Keratinocyte (primary cell): Measurements from ENCODE around the gene CXCL13. TPM values are rescaled to one million over a fixed set of nuclear protein-coding genes. Genes with fewer than 3 reads are reported as not detected.

Source experiments
- DNase-seq: peaks from one replicate; pipeline ENCODE4 v3.0.0-alpha.2; 2011; ENCODE audit warnings: low read depth, missing footprints, low spot score
- FAIRE-seq: peaks from 2 replicates; lab custom pipeline; 2011; peaks lifted over from hg19 to GRCh38; lab: Jason Lieb, UNC
- H2AFZ ChIP-seq: 2 replicates; pipeline ENCODE4 v1.6.0; 2012; ENCODE audit warnings: low read length, control low read depth, inconsistent platforms; ENCODE audit not compliant: control insufficient read depth
- H3K27ac ChIP-seq: 2 replicates; pipeline ENCODE4 v1.5.1; 2011; ENCODE audit warnings: low read length; ENCODE audit not compliant: control insufficient read depth, insufficient read depth
- H3K27me3 ChIP-seq: 3 replicates; pipeline ENCODE4 v1.6.0; 2011; ENCODE audit warnings: low read length; ENCODE audit not compliant: control insufficient read depth, insufficient read depth; ENCODE audit errors: extremely low read depth
- H3K36me3 ChIP-seq, 2 experiments: 2 replicates in 1 of 2; 3 replicates in 1 of 2; pipeline ENCODE4 v1.5.1; 2011; ENCODE audit warnings: low read length in 2 of 2, mild to moderate bottlenecking in 1 of 2; ENCODE audit not compliant: control insufficient read depth in 2 of 2, insufficient read depth in 2 of 2; ENCODE audit errors: extremely low read depth in 1 of 2
- H3K4me1 ChIP-seq: 3 replicates; pipeline ENCODE4 v1.5.1; 2011; ENCODE audit warnings: low read length; ENCODE audit not compliant: control insufficient read depth, insufficient read depth; ENCODE audit errors: extremely low read depth
- H3K4me2 ChIP-seq: 3 replicates; pipeline ENCODE4 v1.6.0; 2011; ENCODE audit warnings: low read depth, low read length; ENCODE audit not compliant: control insufficient read depth, insufficient read depth; ENCODE audit errors: extremely low read depth
- H3K4me3 ChIP-seq, 3 experiments: fragments of 200-600 bp in 1 of 3; sonication (generic) in 1 of 3; 2 replicates in 2 of 3; 3 replicates in 1 of 3; pipeline ENCODE4 v1.5.1; 2011 to 2016; ENCODE audit warnings: low read length in 3 of 3, mild to moderate bottlenecking in 3 of 3, control low read depth in 2 of 3, inconsistent platforms in 1 of 3, low read depth in 1 of 3, mixed read lengths in 1 of 3, mixed run types in 1 of 3, moderate library complexity in 1 of 3; ENCODE audit not compliant: control insufficient read depth in 2 of 3, insufficient read depth in 2 of 3; ENCODE audit errors: extremely low read depth in 1 of 3
- H3K79me2 ChIP-seq: 2 replicates; pipeline ENCODE4 v1.6.0; 2012; ENCODE audit warnings: low read length; ENCODE audit not compliant: control insufficient read depth, insufficient read depth
- H3K9ac ChIP-seq: 3 replicates; pipeline ENCODE4 v1.6.0; 2011; ENCODE audit warnings: low read length; ENCODE audit not compliant: control insufficient read depth, insufficient read depth; ENCODE audit errors: extremely low read depth
- H3K9me1 ChIP-seq: 3 replicates; pipeline ENCODE4 v1.6.0; 2011; ENCODE audit warnings: low read length; ENCODE audit not compliant: control insufficient read depth, insufficient read depth; ENCODE audit errors: extremely low read depth
- H3K9me3 ChIP-seq: 2 replicates; pipeline ENCODE4 v1.5.1; 2012; ENCODE audit warnings: low read depth, low read length; ENCODE audit not compliant: control insufficient read depth
- H4K20me1 ChIP-seq: 3 replicates; pipeline ENCODE4 v1.6.0; 2011; ENCODE audit warnings: low read length; ENCODE audit not compliant: control insufficient read depth, insufficient read depth; ENCODE audit errors: extremely low read depth
- CTCF ChIP-seq, 3 experiments: IDR thresholded peaks in 1 of 3; conservative IDR thresholded peaks in 1 of 3; optimal IDR thresholded peaks in 1 of 3; 2 replicates in 2 of 3; 3 replicates in 1 of 3; pipeline versions ENCODE3 to v1.5.1; 2011; ENCODE audit warnings: low read length in 3 of 3, mild to moderate bottlenecking in 3 of 3, moderate library complexity in 2 of 3, control low read depth in 1 of 3, inconsistent platforms in 1 of 3; ENCODE audit not compliant: insufficient read depth in 2 of 3; ENCODE audit errors: extremely low read depth in 1 of 3
- EZH2 ChIP-seq: IDR thresholded peaks from one replicate; pipeline ENCODE4 v1.6.1; 2012; ENCODE audit warnings: inconsistent platforms, mild to moderate bottlenecking, low read length, moderate library complexity
- dilution Hi-C: fragments of 300-500 bp; cut with MboI; formaldehyde crosslinking; loops from one replicate; pipeline ENCODE4 v1.7.0; 2020; ENCODE audit warnings: low sequenced_read_pairs; ENCODE audit not compliant: extremely low pct_ligation_motif_present
- polyA plus RNA-seq, 5 experiments: library from polyadenylated mRNA; depleted of rRNA in 3 of 5; stranded (reverse) in 3 of 5; stranded (forward) in 1 of 5; unstranded in 1 of 5; fragments of >200 nt; gene quantifications; 1 replicate in 1 of 5; 2 replicates in 3 of 5; 3 replicates in 1 of 5; pipeline versions ENCODE4 v1.2.1 to v1.2.3, GENCODE V29; 2011 to 2012; ENCODE audit warnings: missing spikeins in 2 of 5, low read depth in 1 of 5, low replicate concordance in 1 of 5

The CXCL13 gene
- polyA plus RNA-seq, 1 donor (not counting 4 experiments of a cell fraction or from before 2014, with no cell fraction given): not detected

DNA sequence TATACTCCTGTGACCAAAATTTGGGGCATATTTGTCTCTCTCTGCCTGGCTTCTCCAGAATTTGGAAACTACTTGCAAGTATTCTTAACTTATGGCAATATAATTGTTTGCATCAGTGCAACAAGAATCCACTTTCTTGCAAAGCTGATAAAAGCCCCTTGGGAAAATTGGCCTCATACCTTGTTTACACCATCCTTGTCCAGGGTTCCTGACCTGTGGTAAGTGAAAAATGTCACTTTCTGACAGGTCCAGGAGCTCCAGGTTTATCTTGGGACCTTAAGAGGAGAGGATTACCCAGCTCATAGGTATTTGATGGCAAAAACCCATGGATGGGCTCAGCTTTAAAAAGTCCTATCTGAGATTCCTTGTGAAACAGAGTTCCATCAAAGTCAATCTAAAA, 29.3 kb upstream of the CXCL13 start:
- Histone ChIP-seq H3K4me3 (no peak overlapping the region), H4K20me1 (no peaks in the 10 kb centered on the region), H3K9ac (no peak overlapping the region), H3K4me1 (peaks cover 15% of the 10 kb centered on the region), H3K79me2 (no peaks in the 10 kb centered on the region), H3K27ac (no peak overlapping the region), H3K9me1 (no peaks in the 10 kb centered on the region), H3K9me3 (peaks cover 4% of the 10 kb centered on the region), H2AFZ (no peak overlapping the region), H3K36me3 (no peaks in the 10 kb centered on the region), H3K27me3 (no peaks in the 10 kb centered on the region), H3K4me2 (no peak overlapping the region)
- dilution Hi-C loops: no loop called here
- TF ChIP-seq CTCF (optimal IDR thresholded peaks at IDR 0.05 in 1 of 3, IDR thresholded peaks at IDR 0.05 in 1 of 3, conservative IDR thresholded peaks at IDR 0.05 in 1 of 3; ENCODE audit: extremely low read depth in 1 of 3, insufficient read depth in 2 of 3, low read length in 3 of 3) (no peak), EZH2 (no peak)
- DNase-seq (no peak), FAIRE-seq (no peak)

- no peak for FAIRE-seq
- peaks cover 15% of the 10 kb centered on the region for H3K4me1 ChIP-seq
- dilution Hi-C loops: no loop called here
These were observed 27.5 kb upstream of the CXCL13 start for GRCh38 chr4:77578145-77578544.

More at GRCh38 chr4:77578145-77578544, 27.5 kb upstream of the CXCL13 start:
- Histone ChIP-seq H3K27ac (no peak overlapping the region), H3K27me3 (no peaks in the 10 kb centered on the region), H2AFZ (no peak overlapping the region), H3K79me2 (no peaks in the 10 kb centered on the region), H3K9ac (no peak overlapping the region), H4K20me1 (no peaks in the 10 kb centered on the region), H3K4me3 (no peak overlapping the region), H3K9me3 (peaks cover 4% of the 10 kb centered on the region), H3K36me3 (no peaks in the 10 kb centered on the region), H3K4me2 (no peak overlapping the region), H3K9me1 (no peaks in the 10 kb centered on the region)
- DNase-seq: no peak
- TF ChIP-seq CTCF (optimal IDR thresholded peaks at IDR 0.05 in 1 of 3, IDR thresholded peaks at IDR 0.05 in 1 of 3, conservative IDR thresholded peaks at IDR 0.05 in 1 of 3; ENCODE audit: extremely low read depth in 1 of 3, insufficient read depth in 2 of 3, low read length in 3 of 3): peak in 2 of 3 experiments; percentile 13 to 14
- no peak for TF ChIP-seq EZH2
